ENCODE results near the gene DDX17. TPM values are rescaled to one million over a fixed set of nuclear protein-coding genes. Genes with fewer than 3 reads are reported as not detected.
A peak's percentile ranks its signal among the peaks of the same experiment; 100 is the strongest.

Gene DDX17
- total and polyA plus RNA-seq, 9 of the 15 experiments (the other 6 are each of a cell fraction or from before 2014, with no cell fraction given), result 17.6 to 421 (median 189) TPM

- TF ChIP-seq ZNF407 (IDR thresholded peaks at IDR 0.05; ENCODE audit: low read depth), result no peak
- no peak for TF ChIP-seq NR2C2 (CRISPR knock-in tag; IDR thresholded peaks at IDR 0.05)
- TF ChIP-seq NR2C2 (tag; IDR thresholded peaks at IDR 0.05), result no peak
- no peak for TF ChIP-seq SIN3A (IDR thresholded peaks at IDR 0.05; ENCODE audit: borderline replicate concordance in 2 of 2, control insufficient read depth in 1 of 2, low read depth in 2 of 2, low read length in 2 of 2)
- TF ChIP-seq CHD1 (IDR thresholded peaks at IDR 0.05; ENCODE audit: low read length), result no peak
- TF ChIP-seq RBM25 (IDR thresholded peaks at IDR 0.05; ENCODE audit: low read depth, low read length, severe bottlenecking), result peak; percentile 49
- no peak for TF ChIP-seq ZNF780A (CRISPR knock-in tag; IDR thresholded peaks at IDR 0.05)
- TF ChIP-seq RAD21 (CRISPR knock-in tag; conservative IDR thresholded peaks at IDR 0.05 in 1 of 2, IDR thresholded peaks at IDR 0.05 in 1 of 2), result peak in 1 of 2 experiments; percentile 19; a peak in 1 of 4 replicates
- no peak for TF ChIP-seq ZNF431 (CRISPR knock-in tag; IDR thresholded peaks at IDR 0.05)
- TF ChIP-seq ZBTB49 (CRISPR knock-in tag; IDR thresholded peaks at IDR 0.05; ENCODE audit: borderline replicate concordance), result no peak
- TF ChIP-seq, protein P1, sequence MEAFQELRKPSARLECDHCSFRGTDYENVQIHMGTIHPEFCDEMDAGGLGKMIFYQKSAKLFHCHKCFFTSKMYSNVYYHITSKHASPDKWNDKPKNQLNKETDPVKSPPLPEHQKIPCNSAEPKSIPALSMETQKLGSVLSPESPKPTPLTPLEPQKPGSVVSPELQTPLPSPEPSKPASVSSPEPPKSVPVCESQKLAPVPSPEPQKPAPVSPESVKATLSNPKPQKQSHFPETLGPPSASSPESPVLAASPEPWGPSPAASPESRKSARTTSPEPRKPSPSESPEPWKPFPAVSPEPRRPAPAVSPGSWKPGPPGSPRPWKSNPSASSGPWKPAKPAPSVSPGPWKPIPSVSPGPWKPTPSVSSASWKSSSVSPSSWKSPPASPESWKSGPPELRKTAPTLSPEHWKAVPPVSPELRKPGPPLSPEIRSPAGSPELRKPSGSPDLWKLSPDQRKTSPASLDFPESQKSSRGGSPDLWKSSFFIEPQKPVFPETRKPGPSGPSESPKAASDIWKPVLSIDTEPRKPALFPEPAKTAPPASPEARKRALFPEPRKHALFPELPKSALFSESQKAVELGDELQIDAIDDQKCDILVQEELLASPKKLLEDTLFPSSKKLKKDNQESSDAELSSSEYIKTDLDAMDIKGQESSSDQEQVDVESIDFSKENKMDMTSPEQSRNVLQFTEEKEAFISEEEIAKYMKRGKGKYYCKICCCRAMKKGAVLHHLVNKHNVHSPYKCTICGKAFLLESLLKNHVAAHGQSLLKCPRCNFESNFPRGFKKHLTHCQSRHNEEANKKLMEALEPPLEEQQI (IDR thresholded peaks at IDR 0.05), result no peak
These were observed 44.6 kb downstream of the DDX17 start (continued) for GRCh38 chr22:38461414-38462081.
